Retinal pigment epithelial cell (primary cell): Measurements from ENCODE around the gene LMAN2.

Experiments used
- DNase-seq: peaks from one replicate; pipeline ENCODE4 v3.0.0-alpha.2; 2010; ENCODE audit warnings: low read depth
- H3K4me3 ChIP-seq: 2 replicates; pipeline ENCODE4 v1.5.1; 2011; ENCODE audit warnings: mild to moderate bottlenecking, low read length, control low read depth, moderate library complexity
- CTCF ChIP-seq: conservative IDR thresholded peaks from 2 replicates; pipeline ENCODE4 v1.5.1; 2011; ENCODE audit warnings: low read depth, low read length, control low read depth, inconsistent platforms

Gene LMAN2

GRCh38 chr5:177367981-177368868 lies 16.8 kb upstream of the LMAN2 start:
- no peak overlapping the region for H3K4me3 ChIP-seq
- TF ChIP-seq CTCF: no peak
- DNase-seq: no peak

GRCh38 chr5:177367323-177367848 lies 15.9 kb upstream of the LMAN2 start:
- peak; percentile 17 for TF ChIP-seq CTCF
- H3K4me3 ChIP-seq: peak overlapping the region; percentile 54
- DNase-seq: no peak

GRCh38 chr5:177366528-177367322 lies 15.3 kb upstream of the LMAN2 start:
- DNase-seq: peak; percentile 33
- TF ChIP-seq CTCF: no peak
- H3K4me3 ChIP-seq: peak overlapping the region; percentile 54

- DNase-seq: no peak
- TF ChIP-seq CTCF: no peak
- H3K4me3 ChIP-seq: no peak overlapping the region
Observed at GRCh38 chr5:177365845-177366527, 14.5 kb upstream of the LMAN2 start.

GRCh38 chr5:177364159-177364962 lies 12.9 kb upstream of the LMAN2 start:
- H3K4me3 ChIP-seq: no peak overlapping the region
- no peak for DNase-seq
- no peak for TF ChIP-seq CTCF

- H3K4me3 ChIP-seq: peak overlapping the region; percentile 59
- no peak for DNase-seq
- TF ChIP-seq CTCF: no peak
Observed at GRCh38 chr5:177363565-177363964, 12.1 kb upstream of the LMAN2 start.
